Astrocyte of the spinal cord (primary cell): Measurements from ENCODE around the gene ARL15.

Source experiments
- DNase-seq: peaks from one replicate; pipeline ENCODE4 v3.0.0; 2011; ENCODE audit warnings: low read depth, low spot score
- H3K4me3 ChIP-seq: 2 replicates; pipeline ENCODE4 v1.5.1; 2011; ENCODE audit warnings: low read depth, mild to moderate bottlenecking, low read length, moderate library complexity
- in situ Hi-C: cut with HindIII; loops from 2 replicates; pipeline ENCODE4 v1.10.0; 2017; ENCODE audit warnings: low sequenced_read_pairs
- TF ChIP-seq, protein P1 (sequence below): IDR thresholded peaks from 2 replicates; pipeline ENCODE4 v1.5.1; 2012; ENCODE audit warnings: low read depth, mild to moderate bottlenecking, low read length, inconsistent platforms

ARL15 gene

DNA sequence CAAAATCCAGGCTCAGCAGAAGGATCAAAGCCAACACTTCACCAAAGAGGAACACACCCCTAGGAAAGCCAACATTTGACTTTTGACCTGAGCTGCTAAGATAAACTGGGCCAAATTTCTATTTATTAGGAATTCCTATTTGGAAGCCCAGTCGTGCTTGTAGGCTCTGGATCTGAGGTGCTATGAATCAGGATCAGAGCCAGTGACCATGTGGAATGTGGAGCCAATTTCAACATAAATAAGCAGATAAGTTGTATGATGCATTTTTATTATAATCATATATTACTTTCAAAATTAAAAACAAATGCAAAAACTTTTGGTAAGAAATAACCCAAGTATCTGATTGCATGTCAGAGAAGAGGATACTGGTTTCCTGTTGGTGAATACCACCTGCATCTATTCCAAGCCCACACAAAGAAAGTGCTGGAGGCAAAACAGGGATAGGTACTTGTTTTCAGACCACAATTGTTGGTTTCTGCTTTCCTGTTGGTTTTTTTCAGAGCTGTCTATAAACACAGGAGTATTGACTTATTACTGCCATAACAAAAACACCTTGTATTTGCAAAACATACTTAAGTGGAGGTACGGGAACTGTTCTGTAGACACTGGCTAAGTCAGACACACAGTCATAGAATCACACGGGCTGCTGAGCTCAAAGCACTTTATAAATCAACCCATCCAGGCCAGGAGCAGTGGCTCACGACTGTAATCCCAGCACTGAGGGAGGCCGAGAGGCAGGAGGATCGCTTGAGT, 52.8 kb downstream of the ARL15 start:
- no peak overlapping the region for H3K4me3 ChIP-seq
- in situ Hi-C loops: no loop called here
- no peak for DNase-seq
- TF ChIP-seq, protein P1, sequence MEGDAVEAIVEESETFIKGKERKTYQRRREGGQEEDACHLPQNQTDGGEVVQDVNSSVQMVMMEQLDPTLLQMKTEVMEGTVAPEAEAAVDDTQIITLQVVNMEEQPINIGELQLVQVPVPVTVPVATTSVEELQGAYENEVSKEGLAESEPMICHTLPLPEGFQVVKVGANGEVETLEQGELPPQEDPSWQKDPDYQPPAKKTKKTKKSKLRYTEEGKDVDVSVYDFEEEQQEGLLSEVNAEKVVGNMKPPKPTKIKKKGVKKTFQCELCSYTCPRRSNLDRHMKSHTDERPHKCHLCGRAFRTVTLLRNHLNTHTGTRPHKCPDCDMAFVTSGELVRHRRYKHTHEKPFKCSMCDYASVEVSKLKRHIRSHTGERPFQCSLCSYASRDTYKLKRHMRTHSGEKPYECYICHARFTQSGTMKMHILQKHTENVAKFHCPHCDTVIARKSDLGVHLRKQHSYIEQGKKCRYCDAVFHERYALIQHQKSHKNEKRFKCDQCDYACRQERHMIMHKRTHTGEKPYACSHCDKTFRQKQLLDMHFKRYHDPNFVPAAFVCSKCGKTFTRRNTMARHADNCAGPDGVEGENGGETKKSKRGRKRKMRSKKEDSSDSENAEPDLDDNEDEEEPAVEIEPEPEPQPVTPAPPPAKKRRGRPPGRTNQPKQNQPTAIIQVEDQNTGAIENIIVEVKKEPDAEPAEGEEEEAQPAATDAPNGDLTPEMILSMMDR: no peak

DNA sequence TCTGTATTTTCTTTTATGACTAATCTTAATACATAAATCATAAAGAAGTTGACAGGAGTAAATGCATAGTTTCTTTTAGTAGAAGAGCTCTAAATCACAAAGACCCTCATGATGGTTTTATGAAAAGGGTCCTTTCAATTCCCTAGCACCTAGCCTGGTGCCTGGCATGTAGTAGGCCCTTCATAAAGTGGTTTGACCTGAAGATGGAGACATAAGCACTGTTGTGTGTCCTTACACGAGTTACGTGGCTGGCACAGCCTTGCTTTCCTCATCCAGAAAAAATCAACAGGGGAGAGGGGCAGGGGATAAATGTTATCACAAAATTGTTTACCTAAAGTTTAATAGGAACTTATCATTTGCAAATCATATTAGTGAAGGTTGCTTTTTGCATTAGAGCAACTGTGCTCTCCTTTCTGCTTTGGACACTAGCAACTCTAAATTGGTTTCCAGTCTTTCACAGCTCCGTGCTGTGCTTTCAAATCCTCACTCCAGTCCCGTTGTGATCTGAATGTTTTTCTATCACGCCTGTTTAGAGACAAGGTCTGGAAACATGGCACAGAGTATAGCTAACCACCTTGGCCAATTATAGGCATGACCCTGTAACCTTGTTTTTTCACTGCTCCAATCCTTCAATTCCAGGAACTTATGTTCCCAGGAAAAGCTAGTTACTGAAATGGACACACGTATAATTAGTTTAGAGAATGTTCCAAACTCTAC, 55.7 kb downstream of the ARL15 start:
- TF ChIP-seq, protein P1: peak; percentile 34
- peak; percentile 16 for DNase-seq
- in situ Hi-C loops: no loop called here
- H3K4me3 ChIP-seq: no peak overlapping the region

DNA sequence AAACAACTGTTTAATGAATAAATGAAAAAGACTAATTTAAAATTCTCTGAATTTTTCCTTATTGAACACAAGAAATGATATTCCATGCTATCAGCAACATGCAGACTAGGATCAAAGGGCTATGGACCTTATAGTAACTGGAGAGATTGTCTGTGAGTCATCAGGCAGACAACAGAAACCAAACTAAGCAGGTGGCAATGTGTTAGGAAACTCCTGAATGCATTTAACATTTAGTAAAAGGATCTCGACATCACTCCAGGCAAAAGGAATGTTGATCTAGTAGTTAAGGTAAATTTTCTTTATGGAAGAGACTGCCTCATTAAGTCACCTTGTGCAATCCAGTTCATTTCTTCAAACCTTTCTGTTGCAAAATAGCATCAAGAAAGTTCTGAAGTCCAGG, 58.4 kb downstream of the ARL15 start:
- no peak for DNase-seq
- in situ Hi-C loops: no loop called here
- TF ChIP-seq, protein P1: no peak
- no peak overlapping the region for H3K4me3 ChIP-seq

- DNase-seq: peak; percentile 22
- TF ChIP-seq, protein P1: no peak
- in situ Hi-C loops: no loop called here
- no peak overlapping the region for H3K4me3 ChIP-seq
These were observed 61.0 kb downstream of the ARL15 start for GRCh38 chr5:54249210-54250028.

DNA sequence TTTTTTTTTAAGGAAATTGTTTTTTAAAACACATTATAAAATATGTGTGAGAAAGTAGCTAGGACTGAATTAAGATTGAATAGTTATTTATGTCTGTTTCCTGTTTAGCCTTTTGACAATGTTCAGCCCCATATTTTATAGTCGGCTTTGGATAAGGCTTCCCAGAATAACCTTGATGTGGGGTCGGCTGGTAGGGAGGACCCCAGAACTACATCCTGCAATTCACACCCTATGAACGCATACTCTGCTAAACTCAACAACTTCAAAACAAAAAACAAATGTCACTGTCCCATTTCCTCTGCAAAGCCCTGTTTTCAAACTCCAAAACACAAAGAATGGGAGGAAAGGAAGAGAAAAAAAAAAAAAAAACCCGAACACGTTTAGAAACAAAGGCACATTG, 63.1 kb downstream of the ARL15 start:
- no peak overlapping the region for H3K4me3 ChIP-seq
- no peak for DNase-seq
- TF ChIP-seq, protein P1: no peak
- in situ Hi-C loops: no loop called here

- in situ Hi-C loops: no loop called here
- no peak overlapping the region for H3K4me3 ChIP-seq
- TF ChIP-seq, protein P1: peak; percentile 75
- peak; percentile 41 for DNase-seq
These were observed 66.8 kb downstream of the ARL15 start for GRCh38 chr5:54243483-54244080.
